TTC549 (cell line): Measurements from ENCODE around the gene LEF1.

Source experiments
- FAIRE-seq: peaks from 2 replicates; lab custom pipeline; 2012; peaks lifted over from hg19 to GRCh38; lab: Jason Lieb, UNC

LEF1 gene

DNA sequence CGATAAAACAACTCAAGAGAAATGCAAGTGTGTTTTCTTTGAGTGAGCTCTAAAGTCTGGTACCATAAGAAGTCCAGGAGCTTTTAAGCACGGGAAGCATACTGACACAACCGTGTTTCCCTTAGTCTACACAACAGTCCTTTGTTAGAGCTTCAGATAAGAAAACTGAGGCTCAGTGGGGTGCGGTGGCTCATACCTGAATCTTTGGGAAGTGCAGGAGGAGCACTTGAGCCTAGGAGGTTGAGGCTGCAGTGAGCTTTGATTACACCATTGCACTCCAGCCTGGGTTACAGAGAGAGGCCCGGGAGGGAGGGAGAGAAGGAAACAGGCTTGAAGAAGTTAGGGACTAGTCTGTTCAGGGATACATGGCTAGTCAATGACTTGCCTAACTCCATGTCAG is 21.9 kb downstream of the LEF1 start:
- FAIRE-seq = no peak

DNA sequence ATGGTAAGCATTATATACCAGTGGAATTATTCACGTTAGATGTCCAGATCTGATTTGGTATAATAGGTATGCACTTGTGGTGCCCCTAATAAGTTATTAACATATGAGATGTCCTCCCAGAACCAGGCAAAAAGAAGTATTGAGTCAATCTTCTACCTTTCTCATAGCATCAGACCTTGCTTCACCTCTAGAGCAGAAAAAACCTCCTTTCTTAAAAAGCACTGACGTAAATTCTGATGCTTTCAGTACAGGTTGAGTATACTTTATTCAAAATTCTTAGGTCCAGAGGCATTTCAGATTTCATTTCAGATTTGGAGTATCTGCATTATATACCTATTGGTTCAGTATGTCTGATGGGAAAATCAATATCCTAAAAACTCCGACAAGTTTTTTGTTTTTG is 22.4 kb downstream of the LEF1 start:
- no peak for FAIRE-seq

GRCh38 chr4:108144451-108144850 is 24.3 kb downstream of the LEF1 start:
- no peak for FAIRE-seq

- no peak for FAIRE-seq
Observed at GRCh38 chr4:108143515-108143914, 25.2 kb downstream of the LEF1 start.

DNA sequence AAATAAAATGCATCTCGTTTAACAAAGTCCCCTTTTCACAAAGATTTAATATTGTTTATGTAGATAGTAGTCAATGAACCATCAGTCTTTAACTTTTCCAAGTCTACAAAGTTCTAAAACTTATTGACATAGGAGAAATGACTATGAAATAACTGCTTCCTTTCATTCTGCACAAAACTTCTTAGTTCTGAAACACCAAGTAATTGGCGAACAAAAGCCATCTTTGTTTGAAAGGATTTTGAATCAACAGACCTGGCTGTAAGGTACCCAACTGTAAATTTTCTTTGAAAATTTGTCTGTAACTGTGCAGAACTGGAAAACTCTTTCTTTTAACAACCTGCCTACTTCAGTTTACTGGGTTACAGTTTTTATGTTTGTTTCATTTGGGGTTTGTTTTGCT is 25.9 kb downstream of the LEF1 start:
- no peak for FAIRE-seq

DNA sequence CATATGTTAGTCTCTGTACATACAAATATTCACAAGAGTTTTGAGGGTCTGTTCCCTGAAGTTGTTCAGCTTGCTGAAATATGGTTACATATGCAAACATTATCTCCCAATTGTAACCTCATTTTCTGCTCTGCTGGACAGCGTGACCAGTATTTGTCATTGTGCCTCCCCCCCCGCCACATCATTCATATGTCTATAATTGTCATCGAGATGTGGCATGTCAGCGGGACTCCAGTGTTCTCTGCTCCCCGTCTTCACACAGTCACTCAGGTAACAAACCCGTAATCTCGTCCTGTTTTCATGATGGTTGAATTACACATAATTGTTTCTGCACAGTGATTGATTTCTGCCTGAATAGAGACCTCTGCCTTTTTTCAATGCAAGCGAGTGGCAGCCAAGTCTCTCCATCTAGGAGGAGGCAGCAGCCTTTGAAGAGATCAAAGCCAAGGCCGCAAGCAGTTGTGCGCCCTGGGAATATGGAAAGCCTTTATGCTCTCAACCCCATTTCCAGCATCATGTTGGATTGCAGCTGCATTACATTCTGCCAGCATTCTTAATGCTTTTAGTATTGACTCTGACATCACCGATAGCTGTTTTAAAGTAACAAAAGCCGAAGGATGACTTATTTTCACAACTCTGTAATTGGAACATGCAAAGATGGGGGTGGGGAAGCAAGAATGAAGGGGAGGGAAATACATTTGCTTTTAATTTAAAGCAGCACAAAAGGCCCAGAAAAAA is 27.4 kb downstream of the LEF1 start:
- no peak for FAIRE-seq

GRCh38 chr4:108140328-108140727 is 28.4 kb downstream of the LEF1 start:
- no peak for FAIRE-seq

- no peak for FAIRE-seq
Observed at GRCh38 chr4:108139089-108139488, 29.6 kb downstream of the LEF1 start.

- FAIRE-seq = no peak
Observed at GRCh38 chr4:108135549-108136209, 33.1 kb downstream of the LEF1 start.

DNA sequence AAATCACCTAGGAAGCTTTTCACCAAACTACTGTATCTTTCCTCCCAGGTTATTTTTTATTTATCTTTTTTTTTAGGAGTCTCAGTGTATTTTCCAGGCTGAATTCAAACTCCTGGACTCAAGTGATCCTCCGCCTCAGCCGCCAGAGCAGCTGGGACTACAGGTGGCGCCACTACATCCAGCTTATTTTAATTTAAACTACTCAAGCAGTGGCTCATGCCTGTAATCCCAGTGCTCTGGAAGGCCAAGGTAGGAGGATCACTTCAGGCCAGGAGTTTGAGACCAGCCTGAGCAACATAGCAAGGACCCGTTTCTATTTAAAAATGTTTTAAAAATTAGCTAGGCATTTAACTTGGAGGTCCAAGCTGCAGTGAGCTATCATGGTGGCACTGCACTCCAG is 37.8 kb downstream of the LEF1 start:
- no peak for FAIRE-seq

DNA sequence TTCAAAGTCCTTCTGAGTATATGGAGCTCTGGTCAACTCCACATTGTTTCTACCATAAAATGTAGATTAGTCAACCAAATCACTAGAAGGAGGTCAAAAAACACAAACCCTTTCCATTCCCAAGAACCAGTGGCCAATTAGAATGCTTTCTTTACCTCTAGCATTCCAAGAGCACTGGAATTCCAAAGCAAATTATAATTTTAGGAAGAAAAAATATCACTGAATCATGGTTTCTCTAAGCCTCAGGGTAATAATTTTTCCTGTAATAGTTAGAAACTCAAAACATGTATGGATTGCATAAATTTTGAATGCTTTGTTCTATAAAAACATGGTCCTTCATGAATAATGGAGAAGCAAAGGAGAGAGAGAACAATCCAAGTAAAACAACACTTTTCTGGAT is 39.5 kb downstream of the LEF1 start:
- no peak for FAIRE-seq

DNA sequence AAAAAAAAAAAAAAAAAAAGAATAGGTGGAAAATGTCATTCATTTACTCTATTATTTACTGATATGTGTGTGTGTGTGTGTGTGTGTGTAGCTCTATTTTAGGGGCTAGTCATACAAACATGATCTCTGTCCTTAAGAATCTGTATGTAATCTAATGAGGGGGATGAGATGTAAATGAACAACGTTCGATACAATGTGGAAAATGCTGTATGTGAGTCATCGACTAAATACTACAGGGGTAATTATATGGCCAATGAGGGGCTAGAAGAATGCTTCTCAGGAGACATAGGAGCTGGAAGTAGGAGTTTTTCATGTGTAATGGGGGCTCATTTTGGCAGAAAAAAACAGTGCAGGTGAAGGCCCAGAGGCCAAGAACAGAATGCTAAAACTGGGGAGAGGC is 41.9 kb downstream of the LEF1 start:
- FAIRE-seq = no peak

GRCh38 chr4:108120789-108121188 is 47.9 kb downstream of the LEF1 start:
- FAIRE-seq = no peak

GRCh38 chr4:108119199-108119800 is 49.4 kb downstream of the LEF1 start:
- FAIRE-seq = no peak

DNA sequence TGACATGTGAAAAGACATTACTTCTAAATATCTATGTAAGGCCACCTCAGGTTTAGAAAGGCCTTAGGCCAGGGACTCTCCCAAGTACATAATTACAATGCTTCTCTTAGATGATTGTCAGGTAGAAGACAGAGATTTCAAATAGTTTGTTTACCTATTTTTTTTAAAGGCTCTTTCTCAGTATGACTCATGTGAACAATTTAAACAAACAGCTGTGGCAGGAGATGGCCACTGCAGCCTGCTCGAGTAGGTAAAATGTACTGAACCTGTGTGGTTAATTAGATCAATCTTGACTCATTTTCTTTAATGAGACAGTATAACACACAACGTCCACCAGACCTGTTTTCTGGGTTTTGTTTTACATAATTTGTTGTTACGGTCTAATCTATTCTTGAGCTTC is 50.2 kb downstream of the LEF1 start:
- FAIRE-seq = no peak

GRCh38 chr4:108117418-108118182 is 51.1 kb downstream of the LEF1 start:
- no peak for FAIRE-seq

GRCh38 chr4:108116423-108117168 is 52.1 kb downstream of the LEF1 start:
- FAIRE-seq = no peak

DNA sequence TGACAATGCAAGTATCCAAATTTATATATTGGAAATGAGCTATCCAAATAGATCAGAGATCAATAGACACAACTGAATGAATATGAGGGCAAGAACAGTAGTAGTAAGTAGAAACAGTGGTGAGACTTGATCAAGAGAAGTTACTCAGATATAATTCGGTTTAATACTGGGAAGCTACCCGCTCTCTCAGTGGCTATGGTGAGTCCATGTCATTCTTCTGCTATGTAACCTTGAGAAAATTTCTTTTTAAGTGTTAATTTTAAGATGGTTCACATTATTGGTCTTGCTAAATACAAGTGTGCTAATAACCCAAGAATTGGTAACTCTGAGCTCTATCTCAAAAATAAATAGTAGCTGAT is 53.6 kb downstream of the LEF1 start:
- FAIRE-seq = no peak

- no peak for FAIRE-seq
Observed at GRCh38 chr4:108114503-108114902, 54.2 kb downstream of the LEF1 start.

- no peak for FAIRE-seq
Observed at GRCh38 chr4:108113229-108113628, 55.5 kb downstream of the LEF1 start.

- FAIRE-seq = no peak
Observed at GRCh38 chr4:108111781-108112180, 57.0 kb downstream of the LEF1 start.

DNA sequence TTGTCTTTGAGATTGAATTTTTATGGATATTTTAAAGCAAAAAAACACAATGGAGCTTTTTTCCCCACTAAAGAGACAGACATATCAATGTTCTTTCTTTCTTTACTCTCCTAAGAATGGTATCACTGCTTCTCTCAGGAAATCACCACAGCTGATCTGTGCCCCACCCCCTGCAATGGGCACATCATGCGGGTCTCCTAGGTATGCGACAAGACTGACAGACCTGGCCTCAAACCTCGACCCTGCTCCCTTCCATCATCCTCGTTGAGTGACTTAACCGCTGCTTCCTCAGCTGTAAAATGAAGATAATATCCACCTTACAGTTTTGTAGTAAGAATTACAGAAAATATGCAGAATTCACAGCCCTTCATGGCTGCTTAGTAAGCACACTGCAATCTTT is 58.3 kb downstream of the LEF1 start:
- FAIRE-seq = no peak
